CD4-positive, alpha-beta memory T cell (primary cell): Measurements from ENCODE around the gene KRTAP10-5. TPM values are rescaled to one million over a fixed set of nuclear protein-coding genes. Genes with fewer than 3 reads are reported as not detected.

Experiments used
- CTCF ChIA-PET: fragments of 350-600 bp; sonication (Branson Sonifier 250); formaldehyde crosslinking; loops from one replicate; lab custom pipeline; 2021; ENCODE audit warnings: inconsistent platforms; ENCODE audit not compliant: partially characterized antibody; lab: Charles Lee
- POLR2A ChIA-PET: fragments of 350-600 bp; sonication (Branson Sonifier 250); formaldehyde crosslinking; loops from one replicate; lab custom pipeline; 2021; ENCODE audit not compliant: partially characterized antibody; lab: Charles Lee
- DNase-seq, 5 donors: peaks; one replicate each; pipeline versions ENCODE4 v3.0.0 to v3.0.0-alpha.2; 2020 to 2022; ENCODE audit warnings: mixed read lengths in 1 of 5
- H3K27ac ChIP-seq: one replicate; pipeline ENCODE4 v1.7.0; 2013; ENCODE audit warnings: low read depth, low read length
- H3K27me3 ChIP-seq: 2 replicates; pipeline ENCODE4 v1.7.0; 2013; ENCODE audit warnings: mild to moderate bottlenecking, low read length, moderate library complexity; ENCODE audit not compliant: insufficient read depth
- H3K36me3 ChIP-seq: 2 replicates; pipeline ENCODE4 v1.7.0; 2013; ENCODE audit warnings: mild to moderate bottlenecking, low read length, moderate library complexity; ENCODE audit not compliant: insufficient read depth
- H3K4me1 ChIP-seq: 2 replicates; pipeline ENCODE4 v1.7.0; 2013; ENCODE audit warnings: mild to moderate bottlenecking, low read length, moderate library complexity; ENCODE audit not compliant: insufficient read depth
- H3K4me3 ChIP-seq, 2 donors: one replicate each; pipeline ENCODE4 v1.7.0; 2013; ENCODE audit warnings: low read length in 2 of 2, mild to moderate bottlenecking in 1 of 2
- H3K9me3 ChIP-seq, 2 donors: one replicate each; pipeline ENCODE4 v1.7.0; 2013; ENCODE audit warnings: low read length in 2 of 2, control low read depth in 1 of 2; ENCODE audit not compliant: control insufficient read depth in 1 of 2
- H3K27ac Mint-ChIP-seq, 7 donors: one replicate each; pipeline ENCODE4 v1.8.0; 2020 to 2021; ENCODE audit warnings: mixed read lengths in 7 of 7, mild to moderate bottlenecking in 6 of 7, inconsistent platforms in 3 of 7, moderate library complexity in 3 of 7
- H3K27me3 Mint-ChIP-seq, 2 donors: one replicate each; pipeline ENCODE4 v1.8.0; 2020 to 2021; ENCODE audit warnings: mixed read lengths in 2 of 2
- H3K36me3 Mint-ChIP-seq, 2 donors: one replicate each; pipeline ENCODE4 v1.8.0; 2020 to 2021; ENCODE audit warnings: mixed read lengths in 2 of 2, inconsistent platforms in 1 of 2, mild to moderate bottlenecking in 1 of 2
- H3K4me1 Mint-ChIP-seq, 4 donors: one replicate each; pipeline ENCODE4 v1.8.0; 2020 to 2021; ENCODE audit warnings: mixed read lengths in 4 of 4, mild to moderate bottlenecking in 1 of 4
- H3K4me3 Mint-ChIP-seq, 8 donors: one replicate each; pipeline ENCODE4 v1.8.0; 2020 to 2021; ENCODE audit warnings: mixed read lengths in 8 of 8, mild to moderate bottlenecking in 7 of 8, moderate library complexity in 6 of 8, inconsistent platforms in 3 of 8
- H3K9me3 Mint-ChIP-seq, 8 donors: one replicate each; pipeline ENCODE4 v1.8.0; 2020 to 2021; ENCODE audit warnings: mixed read lengths in 8 of 8, mild to moderate bottlenecking in 5 of 8, inconsistent platforms in 3 of 8, moderate library complexity in 1 of 8
- intact Hi-C: fragments of 100-400 bp; cut with micrococcal nuclease; formaldehyde crosslinking; loops from one replicate; pipeline ENCODE4 v1.15.1; 2023
- polyA plus RNA-seq, 2 donors: library from polyadenylated mRNA; unstranded; fragments of 300-500 nt; fragmentation: Illumina TruSeq; gene quantifications; one replicate each; pipeline ENCODE4 v1.2.3, GENCODE V29; 2021
- total RNA-seq, 2 experiments: library from RNA; stranded (reverse); gene quantifications; one replicate each; pipeline ENCODE4 v1.2.3, GENCODE V29; 2021

The KRTAP10-5 gene
- total and polyA plus RNA-seq, 4 experiments from 2014 or later: not detected

GRCh38 chr21:44571844-44572782 lies 8.3 kb downstream of the KRTAP10-5 start:
- no peak overlapping the region for H3K4me3 ChIP-seq
- ChIA-PET CTCF (no interaction called here), POLR2A (no interaction called here)
- Mint-ChIP-seq H3K27ac (peak overlapping the region in 1 of 7 donors; percentile 18), H3K36me3 (no peaks in the 10 kb centered on the region), H3K27me3 (peaks cover 3 to 7% of the 10 kb centered on the region in 2 donors), H3K9me3 (peaks cover 0 to 14% (median 9%) of the 10 kb centered on the region in 8 donors), H3K4me3 (no peak overlapping the region), H3K4me1 (peaks cover 0 to 10% (median 4%) of the 10 kb centered on the region in 4 donors)
- intact Hi-C loops: no loop called here
- no peaks in the 10 kb centered on the region for H3K9me3 ChIP-seq
- no peaks in the 10 kb centered on the region for H3K4me1 ChIP-seq
- no peaks in the 10 kb centered on the region for H3K36me3 ChIP-seq
- H3K27ac ChIP-seq: no peak overlapping the region
- no peak for DNase-seq
- no peaks in the 10 kb centered on the region for H3K27me3 ChIP-seq

- H3K27ac ChIP-seq: no peak overlapping the region
- Mint-ChIP-seq H3K27ac (peak overlapping the region in 1 of 7 donors; percentile 27), H3K9me3 (peaks cover 0 to 8% (median 3%) of the 10 kb centered on the region in 8 donors), H3K27me3 (peaks cover 3 to 7% of the 10 kb centered on the region in 2 donors), H3K36me3 (no peaks in the 10 kb centered on the region), H3K4me3 (peak overlapping the region in 1 of 8 donors; percentile 0), H3K4me1 (peaks cover 0 to 10% (median 4%) of the 10 kb centered on the region in 4 donors)
- DNase-seq: no peak
- no peaks in the 10 kb centered on the region for H3K9me3 ChIP-seq
- no peaks in the 10 kb centered on the region for H3K4me1 ChIP-seq
- ChIA-PET POLR2A (no interaction called here), CTCF (no interaction called here)
- no peak overlapping the region for H3K4me3 ChIP-seq
- H3K36me3 ChIP-seq: no peaks in the 10 kb centered on the region
- H3K27me3 ChIP-seq: no peaks in the 10 kb centered on the region
- intact Hi-C loops: no loop called here
These were observed 9.1 kb downstream of the KRTAP10-5 start for GRCh38 chr21:44571296-44571695.

- no peak for DNase-seq
- Mint-ChIP-seq H3K9me3 (peaks cover 0 to 6% (median 1%) of the 10 kb centered on the region in 8 donors), H3K27ac (no peak overlapping the region), H3K36me3 (no peaks in the 10 kb centered on the region), H3K4me3 (no peak overlapping the region), H3K27me3 (peaks cover 3 to 7% of the 10 kb centered on the region in 2 donors), H3K4me1 (peaks cover 5 to 14% (median 8%) of the 10 kb centered on the region in 4 donors)
- H3K27me3 ChIP-seq: no peaks in the 10 kb centered on the region
- ChIA-PET POLR2A (no interaction called here), CTCF (interaction anchor here (0.6 kb wide), 1 partner anchor 13 kb away, joined by 3 read pairs; no protein-coding TSS in a partner anchor)
- peaks cover 7% of the 10 kb centered on the region for H3K4me1 ChIP-seq
- no peak overlapping the region for H3K4me3 ChIP-seq
- no peaks in the 10 kb centered on the region for H3K36me3 ChIP-seq
- no peak overlapping the region for H3K27ac ChIP-seq
- intact Hi-C loops: no loop called here
- H3K9me3 ChIP-seq: no peaks in the 10 kb centered on the region
These were observed 10.4 kb downstream of the KRTAP10-5 start for GRCh38 chr21:44569861-44570517.

GRCh38 chr21:44568667-44569556 lies 11.5 kb downstream of the KRTAP10-5 start:
- H3K36me3 Mint-ChIP-seq: no peaks in the 10 kb centered on the region
- H3K4me3 Mint-ChIP-seq: peak overlapping the region in 1 of 8 donors; percentile 42
- no peaks in the 10 kb centered on the region for H3K9me3 ChIP-seq
- peaks cover 13% of the 10 kb centered on the region for H3K4me1 ChIP-seq
- no peak overlapping the region for H3K4me3 ChIP-seq
- no peak for DNase-seq
- no peaks in the 10 kb centered on the region for H3K36me3 ChIP-seq
- H3K27ac ChIP-seq: no peak overlapping the region
- H3K4me1 Mint-ChIP-seq: peaks cover 10 to 14% (median 11%) of the 10 kb centered on the region in 4 donors
- ChIA-PET POLR2A (no interaction called here), CTCF (interaction anchor here (1.1 kb wide), 1 partner anchor 173 kb away, joined by 3 read pairs; no protein-coding TSS in a partner anchor)
- H3K27ac Mint-ChIP-seq: peak overlapping the region in 2 of 7 donors; percentile 48 to 76
- intact Hi-C loops: no loop called here
- peaks cover 1 to 4% of the 10 kb centered on the region in 2 donors for H3K27me3 Mint-ChIP-seq
- H3K9me3 Mint-ChIP-seq: peaks cover 0 to 6% (median 1%) of the 10 kb centered on the region in 8 donors
- H3K27me3 ChIP-seq: no peaks in the 10 kb centered on the region

DNA sequence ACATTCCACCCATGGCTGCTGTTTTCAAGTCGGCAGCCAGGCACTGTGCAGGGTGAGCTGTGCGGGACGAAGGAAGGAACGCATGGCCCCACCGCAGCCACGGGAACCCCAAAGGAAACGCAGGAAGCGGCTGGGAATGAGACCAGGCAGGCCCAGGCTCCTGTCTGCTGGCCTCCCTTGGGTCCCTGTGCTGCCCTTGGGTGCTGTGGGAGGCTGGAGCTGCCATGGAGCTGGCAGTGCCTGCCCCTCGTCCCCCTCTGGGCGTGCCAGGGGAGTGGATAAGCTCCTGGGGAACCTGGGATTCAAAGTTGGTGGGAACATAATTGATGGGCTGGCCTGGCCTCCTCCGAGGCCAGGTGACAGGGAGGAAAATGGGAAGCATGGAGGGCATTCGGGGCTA lies 12.1 kb downstream of the KRTAP10-5 start:
- Histone ChIP-seq H3K27me3 (no peaks in the 10 kb centered on the region), H3K27ac (no peak overlapping the region), H3K4me3 (no peak overlapping the region), H3K9me3 (no peaks in the 10 kb centered on the region), H3K4me1 (peaks cover 13% of the 10 kb centered on the region), H3K36me3 (no peaks in the 10 kb centered on the region)
- no peak overlapping the region for H3K4me3 Mint-ChIP-seq
- peaks cover 10 to 14% (median 11%) of the 10 kb centered on the region in 4 donors for H3K4me1 Mint-ChIP-seq
- POLR2A ChIA-PET: no interaction called here
- DNase-seq: no peak
- H3K27ac Mint-ChIP-seq: no peak overlapping the region
- intact Hi-C loops: no loop called here
- CTCF ChIA-PET: interaction anchor here (1.1 kb wide), 1 partner anchor 174 kb away, joined by 3 read pairs; no protein-coding TSS in a partner anchor
- H3K27me3 Mint-ChIP-seq: peaks cover 1 to 4% of the 10 kb centered on the region in 2 donors
- peaks cover 0 to 6% (median 2%) of the 10 kb centered on the region in 8 donors for H3K9me3 Mint-ChIP-seq
- H3K36me3 Mint-ChIP-seq: no peaks in the 10 kb centered on the region

GRCh38 chr21:44567481-44568171 lies 12.8 kb downstream of the KRTAP10-5 start:
- Histone ChIP-seq H3K27ac (no peak overlapping the region), H3K4me3 (no peak overlapping the region), H3K9me3 (no peaks in the 10 kb centered on the region), H3K27me3 (no peaks in the 10 kb centered on the region), H3K4me1 (peaks cover 13% of the 10 kb centered on the region), H3K36me3 (no peaks in the 10 kb centered on the region)
- Mint-ChIP-seq H3K27me3 (peaks cover 1 to 4% of the 10 kb centered on the region in 2 donors), H3K9me3 (peaks cover 0 to 11% (median 5%) of the 10 kb centered on the region in 8 donors), H3K4me1 (peaks cover 10 to 14% (median 11%) of the 10 kb centered on the region in 4 donors), H3K4me3 (no peak overlapping the region), H3K36me3 (no peaks in the 10 kb centered on the region), H3K27ac (peak overlapping the region in 2 of 7 donors; percentile 4 to 17)
- POLR2A ChIA-PET: no interaction called here
- CTCF ChIA-PET: interaction anchor here (1.1 kb wide), 1 partner anchor 175 kb away, joined by 3 read pairs; no protein-coding TSS in a partner anchor
- intact Hi-C loops: no loop called here
- DNase-seq: no peak
